Measurements from ENCODE around the gene SREK1IP1. TPM values are rescaled to one million over a fixed set of nuclear protein-coding genes. Genes with fewer than 3 reads are reported as not detected.
A peak's percentile ranks its signal among the peaks of the same experiment; 100 is the strongest.

SREK1IP1 gene
- total and polyA plus RNA-seq, 10 of the 15 experiments (the other 5 are each of a cell fraction or from before 2014, with no cell fraction given) = 9.1 to 60.3 (median 26.9) TPM

DNA sequence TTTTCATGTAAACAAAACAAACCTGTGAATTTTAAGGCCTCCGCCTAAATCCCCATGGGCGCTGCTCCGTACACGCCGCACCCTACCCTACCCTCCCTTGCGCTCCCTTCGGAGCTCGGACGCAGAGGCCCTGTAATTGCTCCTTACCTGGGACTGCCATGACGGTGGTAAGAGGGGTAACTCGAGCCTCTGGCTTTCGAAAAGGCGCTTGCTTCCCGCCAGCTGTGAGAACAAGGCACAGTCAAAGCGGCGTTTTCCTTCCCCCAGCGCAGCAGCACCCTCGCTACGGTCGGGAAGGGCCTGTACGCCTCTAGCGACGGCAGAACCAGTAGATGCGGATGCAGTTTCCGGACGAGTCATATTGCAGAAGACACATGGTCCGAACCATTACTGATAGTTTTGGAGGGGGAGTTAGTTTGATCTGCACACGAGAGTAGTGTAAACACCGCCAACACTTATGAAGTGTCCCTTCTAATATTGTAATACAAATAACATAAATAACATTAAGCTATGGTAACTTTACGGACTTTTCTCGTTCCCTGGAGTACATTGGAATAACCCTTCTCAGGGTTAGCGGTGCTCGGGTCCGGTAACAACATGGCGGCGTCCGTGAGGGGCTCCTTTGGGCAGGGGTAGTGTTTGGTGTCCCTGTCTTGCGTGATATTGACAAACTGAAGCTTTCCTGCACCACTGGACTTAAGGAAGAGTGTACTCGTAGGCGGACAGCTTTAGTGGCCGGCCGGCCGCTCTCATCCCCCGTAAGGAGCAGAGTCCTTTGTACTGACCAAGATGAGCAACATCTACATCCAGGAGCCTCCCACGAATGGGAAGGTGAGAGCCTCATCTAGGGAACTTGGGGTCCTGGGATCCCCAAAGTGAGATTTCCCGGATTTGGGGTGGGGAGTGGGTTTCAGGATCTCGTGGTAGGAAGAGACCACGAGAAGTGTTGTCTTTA lies at the start of gene SREK1IP1, which contains the start of gene CWC27 (continued):
- TF ChIP-seq, protein P1, sequence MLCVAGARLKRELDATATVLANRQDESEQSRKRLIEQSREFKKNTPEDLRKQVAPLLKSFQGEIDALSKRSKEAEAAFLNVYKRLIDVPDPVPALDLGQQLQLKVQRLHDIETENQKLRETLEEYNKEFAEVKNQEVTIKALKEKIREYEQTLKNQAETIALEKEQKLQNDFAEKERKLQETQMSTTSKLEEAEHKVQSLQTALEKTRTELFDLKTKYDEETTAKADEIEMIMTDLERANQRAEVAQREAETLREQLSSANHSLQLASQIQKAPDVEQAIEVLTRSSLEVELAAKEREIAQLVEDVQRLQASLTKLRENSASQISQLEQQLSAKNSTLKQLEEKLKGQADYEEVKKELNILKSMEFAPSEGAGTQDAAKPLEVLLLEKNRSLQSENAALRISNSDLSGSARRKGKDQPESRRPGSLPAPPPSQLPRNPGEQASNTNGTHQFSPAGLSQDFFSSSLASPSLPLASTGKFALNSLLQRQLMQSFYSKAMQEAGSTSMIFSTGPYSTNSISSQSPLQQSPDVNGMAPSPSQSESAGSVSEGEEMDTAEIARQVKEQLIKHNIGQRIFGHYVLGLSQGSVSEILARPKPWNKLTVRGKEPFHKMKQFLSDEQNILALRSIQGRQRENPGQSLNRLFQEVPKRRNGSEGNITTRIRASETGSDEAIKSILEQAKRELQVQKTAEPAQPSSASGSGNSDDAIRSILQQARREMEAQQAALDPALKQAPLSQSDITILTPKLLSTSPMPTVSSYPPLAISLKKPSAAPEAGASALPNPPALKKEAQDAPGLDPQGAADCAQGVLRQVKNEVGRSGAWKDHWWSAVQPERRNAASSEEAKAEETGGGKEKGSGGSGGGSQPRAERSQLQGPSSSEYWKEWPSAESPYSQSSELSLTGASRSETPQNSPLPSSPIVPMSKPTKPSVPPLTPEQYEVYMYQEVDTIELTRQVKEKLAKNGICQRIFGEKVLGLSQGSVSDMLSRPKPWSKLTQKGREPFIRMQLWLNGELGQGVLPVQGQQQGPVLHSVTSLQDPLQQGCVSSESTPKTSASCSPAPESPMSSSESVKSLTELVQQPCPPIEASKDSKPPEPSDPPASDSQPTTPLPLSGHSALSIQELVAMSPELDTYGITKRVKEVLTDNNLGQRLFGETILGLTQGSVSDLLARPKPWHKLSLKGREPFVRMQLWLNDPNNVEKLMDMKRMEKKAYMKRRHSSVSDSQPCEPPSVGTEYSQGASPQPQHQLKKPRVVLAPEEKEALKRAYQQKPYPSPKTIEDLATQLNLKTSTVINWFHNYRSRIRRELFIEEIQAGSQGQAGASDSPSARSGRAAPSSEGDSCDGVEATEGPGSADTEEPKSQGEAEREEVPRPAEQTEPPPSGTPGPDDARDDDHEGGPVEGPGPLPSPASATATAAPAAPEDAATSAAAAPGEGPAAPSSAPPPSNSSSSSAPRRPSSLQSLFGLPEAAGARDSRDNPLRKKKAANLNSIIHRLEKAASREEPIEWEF (IDR thresholded peaks at IDR 0.05; ENCODE audit: insufficient replicate concordance, low read depth, low read length) = no peak
- TF ChIP-seq PBX3 (IDR thresholded peaks at IDR 0.05; ENCODE audit: insufficient replicate concordance, low read depth, low read length) = no peak
- peak; percentile 49; the same call in 1 of the 2 replicates for TF ChIP-seq IRF3 (IDR thresholded peaks at IDR 0.05)
- peak; percentile 90 for TF ChIP-seq POLR2AphosphoS5 (IDR thresholded peaks at IDR 0.05; ENCODE audit: low read length)
- TF ChIP-seq ZZZ3 (IDR thresholded peaks at IDR 0.05; ENCODE audit: control insufficient read depth, insufficient read length, low read depth) = no peak
- 0 out of 2 replicates have a peak, but pooled peaks have one; percentile 4 for TF ChIP-seq SMAD5 (IDR thresholded peaks at IDR 0.05; ENCODE audit: low read depth)
- no peak for TF ChIP-seq ZNF217 (IDR thresholded peaks at IDR 0.05)
- TF ChIP-seq MYC (IDR thresholded peaks at IDR 0.05; ENCODE audit: insufficient read depth, insufficient read length, insufficient replicate concordance, low read length, severe bottlenecking) = no peak
- TF ChIP-seq CHD2 (IDR thresholded peaks at IDR 0.05; ENCODE audit: borderline replicate concordance, low read depth, low read length) = peak; percentile 49; the same call in 1 of the 2 replicates
- TF ChIP-seq MXI1 (IDR thresholded peaks at IDR 0.05; ENCODE audit: low read depth, low read length) = peak; percentile 76
- TF ChIP-seq E2F4 (IDR thresholded peaks at IDR 0.05; ENCODE audit: low read depth, low read length) = peak; percentile 81
- TF ChIP-seq MTA2 (IDR thresholded peaks at IDR 0.05; ENCODE audit: low read depth) = 0 out of 2 replicates have a peak, but pooled peaks have one; percentile 28
- TF ChIP-seq ZBED1 (IDR thresholded peaks at IDR 0.05; ENCODE audit: borderline replicate concordance) = 0 out of 2 replicates have a peak, but pooled peaks have one; percentile 54
- TF ChIP-seq SMAD1 (IDR thresholded peaks at IDR 0.05; ENCODE audit: low read depth, partially characterized antibody) = no peak
- peak; percentile 23; the same call in 1 of the 2 replicates for TF ChIP-seq JUNB (IDR thresholded peaks at IDR 0.05)
- TF ChIP-seq, protein P2, sequence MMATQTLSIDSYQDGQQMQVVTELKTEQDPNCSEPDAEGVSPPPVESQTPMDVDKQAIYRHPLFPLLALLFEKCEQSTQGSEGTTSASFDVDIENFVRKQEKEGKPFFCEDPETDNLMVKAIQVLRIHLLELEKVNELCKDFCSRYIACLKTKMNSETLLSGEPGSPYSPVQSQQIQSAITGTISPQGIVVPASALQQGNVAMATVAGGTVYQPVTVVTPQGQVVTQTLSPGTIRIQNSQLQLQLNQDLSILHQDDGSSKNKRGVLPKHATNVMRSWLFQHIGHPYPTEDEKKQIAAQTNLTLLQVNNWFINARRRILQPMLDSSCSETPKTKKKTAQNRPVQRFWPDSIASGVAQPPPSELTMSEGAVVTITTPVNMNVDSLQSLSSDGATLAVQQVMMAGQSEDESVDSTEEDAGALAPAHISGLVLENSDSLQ (IDR thresholded peaks at IDR 0.05) = peak; percentile 36; the same call in 1 of the 2 replicates
- peak in 1 of 2 experiments; percentile 28; a peak in 1 of 4 replicates for TF ChIP-seq EP300 (IDR thresholded peaks at IDR 0.05; ENCODE audit: borderline replicate concordance in 1 of 2, control insufficient read depth in 1 of 2, low read depth in 2 of 2, low read length in 2 of 2)
- peak; percentile 66 for TF ChIP-seq IRF4 (IDR thresholded peaks at IDR 0.05; ENCODE audit: low read depth, low read length)

Data from GM12878 (cell line).